ENCODE data around the gene POR.
"Not testable (repeated sequence)": the region's sequence is repeated elsewhere in the genome, so short reads cannot be mapped to it uniquely, and the experiment has no call there.

Gene POR

GRCh38 chr7:75876126-75876881 is 38.7 kb upstream of the POR start:
- H3K9me3 ChIP-seq (ENCODE audit: control insufficient read depth in 1 of 2, low read length in 2 of 2): no peaks in the 10 kb centered on the region
- no peak overlapping the region for H3K27ac ChIP-seq (ENCODE audit: low read length)

GRCh38 chr7:75878312-75878768 is 36.6 kb upstream of the POR start:
- H3K27ac ChIP-seq (ENCODE audit: low read length): peak overlapping the region; percentile 78
- peaks cover 14 to 17% of the 10 kb centered on the region in 2 donors for H3K36me3 ChIP-seq (ENCODE audit: control insufficient read depth in 1 of 2, insufficient read depth in 2 of 2, low read length in 2 of 2)
- no peaks in the 10 kb centered on the region for H3K27me3 ChIP-seq (ENCODE audit: low read depth, low read length)
- H3K4me3 ChIP-seq (ENCODE audit: low read depth in 1 of 2, low read length in 2 of 2): peak overlapping the region; percentile 80 to 90
- H3K4me1 ChIP-seq (ENCODE audit: control insufficient read depth in 1 of 2, insufficient read depth in 2 of 2, low read length in 2 of 2): peaks cover 11 to 15% of the 10 kb centered on the region in 2 donors
- H3K9me3 ChIP-seq (ENCODE audit: control insufficient read depth in 1 of 2, low read length in 2 of 2): no peaks in the 10 kb centered on the region

More at GRCh38 chr7:75876126-75876881, 38.7 kb upstream of the POR start:
- Histone ChIP-seq H3K36me3 (ENCODE audit: control insufficient read depth in 1 of 2, insufficient read depth in 2 of 2, low read length in 2 of 2) (peaks cover 0 to 2% of the 10 kb centered on the region in 2 donors), H3K27me3 (ENCODE audit: low read depth, low read length) (no peaks in the 10 kb centered on the region), H3K4me1 (ENCODE audit: control insufficient read depth in 1 of 2, insufficient read depth in 2 of 2, low read length in 2 of 2) (peaks cover 11 to 21% of the 10 kb centered on the region in 2 donors), H3K4me3 (ENCODE audit: low read depth in 1 of 2, low read length in 2 of 2) (no peak overlapping the region)

- H3K27ac ChIP-seq (ENCODE audit: low read length): peak within 1 kb of the TSS; percentile 90
- H3K27me3 ChIP-seq (ENCODE audit: low read depth, low read length): no peaks in the 10 kb centered on the region
- H3K9me3 ChIP-seq (ENCODE audit: control insufficient read depth in 1 of 2, low read length in 2 of 2): no peaks in the 10 kb centered on the region
- peaks cover 16 to 22% of the 10 kb centered on the region in 2 donors for H3K36me3 ChIP-seq (ENCODE audit: control insufficient read depth in 1 of 2, insufficient read depth in 2 of 2, low read length in 2 of 2)
- H3K4me3 ChIP-seq (ENCODE audit: low read depth in 1 of 2, low read length in 2 of 2): peak within 1 kb of the TSS; percentile 90 to 97
- peaks cover 11 to 15% of the 10 kb centered on the region in 2 donors for H3K4me1 ChIP-seq (ENCODE audit: control insufficient read depth in 1 of 2, insufficient read depth in 2 of 2, low read length in 2 of 2)
Observed at GRCh38 chr7:75878769-75879611, 36.0 kb upstream of the POR start, which contains the start of gene RHBDD2. Gene RHBDD2 (plus strand): TSS chr7:75879034. CDS start chr7:75879083, 49 bp downstream.

GRCh38 chr7:75879771-75880184 is 35.2 kb upstream of the POR start:
- H3K36me3 ChIP-seq (ENCODE audit: control insufficient read depth in 1 of 2, insufficient read depth in 2 of 2, low read length in 2 of 2): peaks cover 22 to 30% of the 10 kb centered on the region in 2 donors
- no peaks in the 10 kb centered on the region for H3K27me3 ChIP-seq (ENCODE audit: low read depth, low read length)
- H3K4me3 ChIP-seq (ENCODE audit: low read depth in 1 of 2, low read length in 2 of 2): peak overlapping the region; percentile 90 to 97
- peaks cover 11 to 15% of the 10 kb centered on the region in 2 donors for H3K4me1 ChIP-seq (ENCODE audit: control insufficient read depth in 1 of 2, insufficient read depth in 2 of 2, low read length in 2 of 2)
- H3K27ac ChIP-seq (ENCODE audit: low read length): peak overlapping the region; percentile 90
- no peaks in the 10 kb centered on the region for H3K9me3 ChIP-seq (ENCODE audit: control insufficient read depth in 1 of 2, low read length in 2 of 2)

GRCh38 chr7:75880242-75880641 is 34.7 kb upstream of the POR start:
- H3K36me3 ChIP-seq (ENCODE audit: control insufficient read depth in 1 of 2, insufficient read depth in 2 of 2, low read length in 2 of 2): peaks cover 25 to 35% of the 10 kb centered on the region in 2 donors
- peak overlapping the region; percentile 60 for H3K27ac ChIP-seq (ENCODE audit: low read length)
- peak overlapping the region; percentile 90 to 97 for H3K4me3 ChIP-seq (ENCODE audit: low read depth in 1 of 2, low read length in 2 of 2)

GRCh38 chr7:75881436-75882095 is 33.4 kb upstream of the POR start:
- Histone ChIP-seq H3K4me3 (ENCODE audit: low read depth in 1 of 2, low read length in 2 of 2) (no peak overlapping the region), H3K4me1 (ENCODE audit: control insufficient read depth in 1 of 2, insufficient read depth in 2 of 2, low read length in 2 of 2) (peaks cover 11 to 15% of the 10 kb centered on the region in 2 donors), H3K27ac (ENCODE audit: low read length) (no peak overlapping the region), H3K9me3 (ENCODE audit: control insufficient read depth in 1 of 2, low read length in 2 of 2) (no peaks in the 10 kb centered on the region), H3K27me3 (ENCODE audit: low read depth, low read length) (no peaks in the 10 kb centered on the region), H3K36me3 (ENCODE audit: control insufficient read depth in 1 of 2, insufficient read depth in 2 of 2, low read length in 2 of 2) (peaks cover 27 to 46% of the 10 kb centered on the region in 2 donors)

More at GRCh38 chr7:75880242-75880641, 34.7 kb upstream of the POR start:
- Histone ChIP-seq H3K9me3 (ENCODE audit: control insufficient read depth in 1 of 2, low read length in 2 of 2) (no peaks in the 10 kb centered on the region), H3K27me3 (ENCODE audit: low read depth, low read length) (no peaks in the 10 kb centered on the region), H3K4me1 (ENCODE audit: control insufficient read depth in 1 of 2, insufficient read depth in 2 of 2, low read length in 2 of 2) (peaks cover 11 to 15% of the 10 kb centered on the region in 2 donors)

- not testable (repeated sequence) for H3K4me1 ChIP-seq (ENCODE audit: control insufficient read depth in 1 of 2, insufficient read depth in 2 of 2, low read length in 2 of 2); H3K27me3 ChIP-seq (ENCODE audit: low read depth, low read length); H3K4me3 ChIP-seq (ENCODE audit: low read depth in 1 of 2, low read length in 2 of 2); H3K9me3 ChIP-seq (ENCODE audit: control insufficient read depth in 1 of 2, low read length in 2 of 2); H3K27ac ChIP-seq (ENCODE audit: low read length)
- H3K36me3 ChIP-seq (ENCODE audit: control insufficient read depth in 1 of 2, insufficient read depth in 2 of 2, low read length in 2 of 2): peaks cover 31 to 60% of the 10 kb centered on the region in 2 donors
Observed at GRCh38 chr7:75883265-75883824, 31.6 kb upstream of the POR start.

GRCh38 chr7:75884476-75884875 is 30.5 kb upstream of the POR start:
- no peak overlapping the region for H3K27ac ChIP-seq (ENCODE audit: low read length)
- H3K4me1 ChIP-seq (ENCODE audit: control insufficient read depth in 1 of 2, insufficient read depth in 2 of 2, low read length in 2 of 2): peaks cover 7 to 10% of the 10 kb centered on the region in 2 donors
- no peaks in the 10 kb centered on the region for H3K27me3 ChIP-seq (ENCODE audit: low read depth, low read length)
- H3K4me3 ChIP-seq (ENCODE audit: low read depth in 1 of 2, low read length in 2 of 2): no peak overlapping the region
- no peaks in the 10 kb centered on the region for H3K9me3 ChIP-seq (ENCODE audit: control insufficient read depth in 1 of 2, low read length in 2 of 2)
- peaks cover 31 to 64% of the 10 kb centered on the region in 2 donors for H3K36me3 ChIP-seq (ENCODE audit: control insufficient read depth in 1 of 2, insufficient read depth in 2 of 2, low read length in 2 of 2)

GRCh38 chr7:75885036-75885435 is 29.9 kb upstream of the POR start:
- Histone ChIP-seq H3K36me3 (ENCODE audit: control insufficient read depth in 1 of 2, insufficient read depth in 2 of 2, low read length in 2 of 2) (peaks cover 31 to 65% of the 10 kb centered on the region in 2 donors), H3K27me3 (ENCODE audit: low read depth, low read length) (no peaks in the 10 kb centered on the region), H3K4me1 (ENCODE audit: control insufficient read depth in 1 of 2, insufficient read depth in 2 of 2, low read length in 2 of 2) (peaks cover 4 to 5% of the 10 kb centered on the region in 2 donors), H3K27ac (ENCODE audit: low read length) (no peak overlapping the region), H3K9me3 (ENCODE audit: control insufficient read depth in 1 of 2, low read length in 2 of 2) (no peaks in the 10 kb centered on the region), H3K4me3 (ENCODE audit: low read depth in 1 of 2, low read length in 2 of 2) (no peak overlapping the region)

GRCh38 chr7:75887669-75888369 is 27.1 kb upstream of the POR start:
- Histone ChIP-seq H3K9me3 (ENCODE audit: control insufficient read depth in 1 of 2, low read length in 2 of 2) (no peaks in the 10 kb centered on the region), H3K27me3 (ENCODE audit: low read depth, low read length) (no peaks in the 10 kb centered on the region), H3K4me3 (ENCODE audit: low read depth in 1 of 2, low read length in 2 of 2) (no peak overlapping the region), H3K27ac (ENCODE audit: low read length) (no peak overlapping the region), H3K36me3 (ENCODE audit: control insufficient read depth in 1 of 2, insufficient read depth in 2 of 2, low read length in 2 of 2) (peaks cover 23 to 53% of the 10 kb centered on the region in 2 donors), H3K4me1 (ENCODE audit: control insufficient read depth in 1 of 2, insufficient read depth in 2 of 2, low read length in 2 of 2) (peaks cover 0 to 5% of the 10 kb centered on the region in 2 donors)
